GF-D8 (cell line): ENCODE results near the gene CTAGE1.

Experiments used
- DNase-seq: peaks from one replicate; lab custom pipeline; 2025; lab: John Stamatoyannopoulos, UW

Gene CTAGE1

DNA sequence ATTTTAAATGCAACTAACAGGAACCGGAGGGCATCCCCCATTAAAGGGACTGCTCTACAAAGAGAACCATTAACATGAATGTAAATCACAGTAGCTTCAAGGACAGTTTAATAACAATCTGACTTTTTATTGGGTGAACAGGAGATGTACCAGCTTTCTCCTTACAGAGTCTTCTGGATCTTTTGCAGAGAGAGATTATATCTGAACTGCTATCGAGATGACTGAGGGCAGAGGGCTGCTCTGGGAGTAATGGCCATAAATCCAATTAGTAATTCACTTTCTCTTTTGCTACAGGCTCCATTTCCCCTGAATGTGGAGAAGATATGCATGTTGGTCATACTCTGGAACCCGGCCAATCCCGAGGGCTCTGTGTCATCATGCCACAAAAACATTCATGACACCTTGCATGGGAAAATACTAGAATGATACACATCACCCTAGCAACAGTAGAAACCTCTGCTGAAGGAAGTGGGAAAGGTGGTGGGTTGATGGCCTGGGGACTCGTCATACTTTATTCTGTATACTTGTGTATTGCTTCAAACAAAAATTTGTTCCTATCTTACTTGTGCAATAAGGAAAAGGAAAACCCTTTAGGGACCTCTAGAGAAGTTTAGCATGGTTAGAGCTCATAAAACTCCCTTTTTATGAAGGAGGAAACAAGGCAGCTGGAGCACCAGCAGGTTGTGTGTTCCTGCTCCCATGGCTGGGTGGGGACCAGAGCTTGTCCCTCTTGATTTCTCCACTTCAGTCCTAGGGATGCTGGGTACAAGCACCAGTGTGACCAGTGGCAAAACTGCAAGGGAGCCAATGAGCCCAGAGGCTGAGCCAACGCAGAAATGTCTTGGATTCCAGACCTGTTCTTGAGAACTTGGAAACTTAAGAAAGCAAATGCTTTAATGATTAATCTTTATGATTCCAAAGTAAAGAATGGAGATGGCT lies 26.0 kb downstream of the CTAGE1 start:
- DNase-seq, result no peak

- DNase-seq, result no peak
Observed at GRCh38 chr18:22387787-22388186, 29.9 kb downstream of the CTAGE1 start.

- DNase-seq, result no peak
Observed at GRCh38 chr18:22387364-22387763, 30.4 kb downstream of the CTAGE1 start.

GRCh38 chr18:22385718-22386117 lies 32.0 kb downstream of the CTAGE1 start:
- DNase-seq, result no peak

GRCh38 chr18:22378672-22379282 lies 38.9 kb downstream of the CTAGE1 start:
- no peak for DNase-seq

DNA sequence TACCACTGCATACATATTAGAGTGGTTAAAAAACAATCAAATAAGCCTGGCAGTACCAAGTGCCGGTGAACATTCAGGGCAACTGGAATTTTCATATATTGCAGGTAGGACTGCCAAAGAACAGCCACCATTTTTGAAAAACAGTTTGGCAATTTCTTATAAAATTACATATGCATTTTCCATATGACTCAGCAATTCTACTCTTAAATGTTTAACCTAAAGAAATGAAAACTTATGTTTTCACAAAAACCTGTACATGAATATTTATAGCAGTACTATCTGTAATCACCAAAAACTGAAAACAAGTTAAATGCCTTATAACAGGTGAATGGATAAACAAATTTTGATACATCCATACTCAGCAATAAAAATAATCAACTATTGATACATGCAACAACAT lies 39.9 kb downstream of the CTAGE1 start:
- no peak for DNase-seq

GRCh38 chr18:22370414-22370813 lies 47.3 kb downstream of the CTAGE1 start:
- no peak for DNase-seq

DNA sequence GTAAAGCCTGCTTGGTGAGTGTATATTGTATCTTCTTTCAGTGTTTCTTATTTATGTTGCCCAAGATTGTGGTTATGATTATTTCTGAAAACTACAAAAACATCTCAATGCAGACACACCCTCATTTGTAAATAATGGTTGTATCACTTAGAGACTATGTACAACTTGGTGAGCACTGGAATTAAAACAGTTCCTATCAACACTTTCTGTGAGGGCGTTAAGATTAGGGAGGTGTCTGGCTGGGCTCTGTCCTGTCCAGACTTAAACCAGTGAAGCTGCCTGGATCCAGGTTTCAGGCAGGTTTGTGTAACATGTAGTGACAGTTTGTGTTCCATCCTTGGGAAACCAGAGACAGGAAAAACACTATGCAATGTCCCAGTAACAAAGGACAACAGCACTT lies 49.7 kb downstream of the CTAGE1 start:
- no peak for DNase-seq

DNA sequence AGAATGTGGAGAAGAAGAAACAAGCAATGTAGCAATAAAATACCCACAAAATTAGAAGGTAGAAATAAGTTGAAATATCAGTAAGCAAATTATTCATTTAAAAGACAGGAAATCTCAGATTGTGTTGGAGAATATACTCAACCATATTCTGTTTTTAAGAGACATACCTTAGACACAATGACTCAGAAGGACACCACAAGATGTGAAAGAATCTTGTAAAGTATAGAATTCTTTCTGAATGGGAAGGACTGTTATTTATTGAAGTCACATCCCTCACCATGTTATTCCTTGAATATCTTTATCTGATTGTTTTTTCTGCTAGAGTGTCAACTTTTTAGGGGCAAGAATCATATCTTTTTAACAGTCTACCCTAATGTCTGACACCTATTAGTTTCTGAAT lies 50.4 kb downstream of the CTAGE1 start:
- no peak for DNase-seq

GRCh38 chr18:22363867-22364463 lies 53.8 kb downstream of the CTAGE1 start:
- DNase-seq, result no peak
